HG03442 (cell line): Measurements from ENCODE around the gene TOMM34.

ENCODE experiments used
- ATAC-seq: cut with Tn5 transposase; IDR thresholded peaks from one replicate; pipeline ENCODE4 v1.9.1; 2021; ENCODE audit warnings: mild to moderate bottlenecking, moderate library complexity; ENCODE audit not compliant: unreplicated experiment

Gene TOMM34

DNA sequence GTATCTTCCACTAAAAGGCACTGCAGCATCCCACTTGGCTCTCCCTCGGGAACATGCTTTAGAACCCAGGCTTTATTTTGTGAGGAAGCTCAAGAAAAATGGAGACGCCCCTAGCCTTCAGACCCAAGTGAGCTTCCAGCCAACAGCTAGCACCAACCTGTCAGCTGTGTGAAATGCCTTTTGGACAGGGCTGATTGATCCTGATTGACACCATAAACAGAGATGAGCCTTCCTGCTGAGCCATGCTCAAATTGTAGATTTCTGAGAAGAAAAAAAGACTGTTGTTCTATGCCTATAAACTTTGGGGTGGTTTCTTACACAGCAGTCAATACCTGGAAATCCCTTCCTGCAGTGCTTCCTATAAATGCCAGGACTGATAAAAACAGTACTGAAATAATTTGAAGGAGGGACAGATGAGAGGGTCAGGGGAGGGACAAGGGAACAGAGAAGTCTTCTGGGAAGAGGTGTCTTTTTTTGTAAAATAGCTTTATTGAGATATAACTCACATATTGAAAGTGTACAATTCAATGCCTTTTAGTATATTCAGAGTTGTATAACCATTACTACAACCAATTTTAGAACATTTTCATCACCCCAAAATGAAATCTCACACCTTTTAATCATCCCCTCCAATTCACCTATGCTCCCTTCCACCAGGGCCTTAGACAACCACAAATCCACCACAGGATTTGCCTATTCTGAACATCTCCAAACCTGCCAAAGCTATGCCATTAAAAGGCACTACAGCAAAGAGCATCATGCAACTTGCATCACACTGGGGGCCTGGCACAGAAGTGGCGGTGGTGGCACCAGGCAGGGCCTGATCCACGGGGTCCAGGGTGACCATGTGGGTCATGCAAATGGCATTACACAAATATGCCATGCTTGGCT is 3.4 kb upstream of the TOMM34 start:
- no peak for ATAC-seq

DNA sequence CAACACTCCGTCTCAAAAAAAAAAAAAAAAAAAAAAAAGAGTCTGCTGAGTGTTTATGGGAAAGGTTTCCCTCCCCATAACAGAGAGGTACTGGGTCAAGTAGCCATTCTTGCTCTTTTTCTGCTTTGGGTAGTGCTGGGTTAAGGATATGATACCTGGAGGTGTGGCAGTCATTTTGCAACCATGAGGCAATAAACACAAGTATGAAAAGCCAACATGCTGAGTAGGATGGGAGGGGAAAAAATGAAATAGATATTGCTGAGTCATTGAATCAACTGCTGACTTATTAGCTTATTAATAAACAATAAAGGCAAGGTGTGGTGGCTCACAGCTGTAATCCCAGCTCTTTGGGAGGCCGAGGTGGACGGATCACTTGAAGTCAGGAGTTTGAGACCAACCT is 2.3 kb upstream of the TOMM34 start:
- no peak for ATAC-seq

DNA sequence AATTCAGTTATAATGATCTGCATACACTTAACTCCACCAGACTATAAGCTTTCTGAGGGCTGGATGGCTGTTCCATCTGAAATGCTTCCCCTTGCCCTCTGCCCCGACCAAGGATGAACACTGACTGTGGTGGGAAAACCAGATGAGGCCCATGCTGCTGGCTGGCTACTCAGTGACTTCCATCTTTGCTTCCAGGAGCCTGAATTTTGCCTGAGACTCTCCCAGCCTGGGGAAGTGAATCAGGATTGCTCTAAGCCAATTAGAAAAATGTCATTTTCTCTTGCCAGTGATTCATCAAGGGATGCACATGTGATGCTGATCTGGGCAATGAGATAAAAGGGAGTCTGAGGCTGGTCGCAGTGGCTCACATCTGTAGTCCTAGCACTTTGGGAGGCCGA is 1.7 kb upstream of the TOMM34 start:
- ATAC-seq = no peak

DNA sequence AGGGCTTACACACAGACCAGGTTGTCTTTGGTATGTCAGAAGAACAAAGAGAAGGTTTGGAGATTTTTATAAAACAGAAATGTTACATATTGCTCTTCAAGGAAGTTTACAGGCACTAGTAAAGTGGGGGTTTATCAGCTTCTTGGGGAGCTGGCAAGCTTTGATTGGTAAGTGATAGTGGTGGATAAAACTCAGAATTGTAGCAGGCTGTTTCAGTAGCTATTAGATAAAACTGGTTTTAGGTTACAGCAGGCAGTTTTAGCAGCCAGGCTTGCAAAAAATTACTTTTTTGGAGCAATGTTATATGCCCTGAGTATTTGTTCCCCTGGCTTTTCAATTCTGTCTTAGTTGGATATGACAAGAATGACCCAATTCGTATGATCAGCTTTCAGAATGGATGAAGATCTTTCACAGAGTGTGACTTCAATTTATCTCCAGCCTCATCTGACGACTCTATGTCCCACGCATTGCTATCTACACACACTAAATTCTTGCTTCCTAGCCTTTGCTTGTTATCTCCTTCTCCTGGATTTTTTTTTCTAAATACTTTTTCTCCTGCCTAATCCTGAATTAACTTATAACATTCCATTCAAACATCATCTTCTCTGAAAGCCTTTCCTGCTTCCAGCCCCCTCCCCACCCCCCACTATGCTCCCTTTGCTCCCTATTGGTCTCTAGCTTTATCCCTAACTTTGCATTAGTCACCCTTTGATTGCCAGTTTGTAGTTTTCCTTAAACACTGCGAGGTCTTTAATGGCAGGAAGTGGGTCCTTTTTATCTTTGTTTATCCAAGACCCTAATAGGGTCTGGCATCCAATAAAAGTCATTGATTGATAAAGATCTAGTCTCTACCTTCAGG is 1.0 kb upstream of the TOMM34 start:
- no peak for ATAC-seq

DNA sequence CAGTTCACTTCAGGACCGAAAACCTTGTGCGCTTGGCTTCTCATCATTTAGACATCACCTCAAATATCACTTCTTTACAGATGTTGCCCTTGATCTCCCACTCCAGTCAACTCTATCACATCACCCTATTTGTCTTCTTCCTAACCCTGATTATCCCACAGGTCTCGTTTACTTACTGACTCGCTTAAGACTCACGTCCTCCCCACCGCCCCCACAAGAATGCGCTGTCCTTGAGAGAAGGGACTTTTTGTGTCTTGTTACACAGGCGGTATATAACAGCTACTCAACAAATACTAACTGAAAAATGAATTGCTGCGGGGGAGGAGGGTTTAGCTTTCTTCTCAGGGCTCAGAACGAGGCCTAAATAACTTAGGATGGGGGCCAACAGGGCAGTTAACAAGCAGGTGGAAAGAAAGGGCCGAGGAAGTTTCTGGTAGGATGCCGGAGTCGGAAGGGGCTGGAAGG is 527 bp downstream of the TOMM34 start:
- ATAC-seq = peak; percentile 8

DNA sequence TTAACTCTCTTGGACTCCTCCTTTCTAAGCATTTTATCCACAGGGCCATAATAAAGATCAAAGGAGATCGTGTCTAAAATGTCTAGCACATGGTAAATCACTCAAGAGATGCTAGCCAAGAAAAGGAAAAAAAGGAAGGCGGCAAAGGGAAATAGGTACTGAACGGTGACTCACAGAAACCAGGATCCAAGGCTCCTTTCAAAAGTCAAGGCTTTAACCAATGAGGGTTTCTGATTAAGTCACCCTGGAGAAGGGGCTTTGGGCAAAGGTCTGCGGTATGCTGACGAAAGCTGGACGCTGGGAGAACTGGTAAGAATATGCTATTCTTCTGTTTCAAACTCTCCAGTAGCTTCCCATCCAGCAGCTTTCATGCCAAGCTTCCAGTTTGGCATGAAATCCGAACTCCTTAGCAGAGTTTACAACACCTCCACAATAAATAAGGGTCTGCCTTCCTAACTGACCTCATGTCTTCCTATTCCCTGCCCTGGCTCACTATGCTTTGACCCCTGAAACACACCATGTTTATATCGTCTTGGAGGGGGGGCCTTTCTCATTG is 1.0 kb downstream of the TOMM34 start:
- no peak for ATAC-seq

DNA sequence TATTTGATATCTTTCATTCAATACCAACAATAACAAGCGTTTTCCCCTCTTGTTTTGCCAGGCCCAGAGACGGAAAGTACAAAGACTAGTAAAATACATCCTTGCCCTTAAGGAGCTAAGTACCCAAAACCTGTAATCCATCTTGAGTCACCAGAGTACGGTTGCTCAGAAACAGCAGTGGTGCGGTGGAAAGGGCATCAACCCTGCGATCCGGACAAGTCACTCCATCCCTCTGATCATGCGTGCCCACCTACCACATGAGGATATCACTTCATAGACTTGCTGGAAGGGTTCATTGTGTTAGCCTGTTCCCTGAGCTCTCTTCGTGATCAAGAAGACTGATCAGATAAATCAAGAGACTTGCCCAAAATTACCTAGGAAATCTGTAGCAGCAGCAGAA is 1.9 kb downstream of the TOMM34 start:
- ATAC-seq = no peak

DNA sequence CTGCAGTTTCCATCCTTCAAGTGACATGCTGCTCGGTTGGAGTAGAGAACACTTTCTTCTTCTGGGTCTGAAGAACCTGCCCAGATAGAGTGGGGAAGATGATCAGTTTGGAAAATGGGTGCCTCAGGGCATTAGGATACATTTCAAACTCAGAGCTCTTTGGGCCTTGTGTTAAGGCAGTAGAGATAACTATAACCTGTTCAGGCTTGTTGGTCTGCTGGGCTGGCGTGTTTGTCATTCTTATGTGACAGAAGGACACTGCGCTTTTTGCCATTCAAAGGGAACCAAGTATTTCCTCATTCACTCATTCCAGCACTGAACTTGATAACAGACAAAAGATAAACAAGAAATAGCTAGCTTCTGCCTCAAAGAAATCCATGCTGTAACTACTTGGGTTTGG is 3.8 kb downstream of the TOMM34 start:
- no peak for ATAC-seq

DNA sequence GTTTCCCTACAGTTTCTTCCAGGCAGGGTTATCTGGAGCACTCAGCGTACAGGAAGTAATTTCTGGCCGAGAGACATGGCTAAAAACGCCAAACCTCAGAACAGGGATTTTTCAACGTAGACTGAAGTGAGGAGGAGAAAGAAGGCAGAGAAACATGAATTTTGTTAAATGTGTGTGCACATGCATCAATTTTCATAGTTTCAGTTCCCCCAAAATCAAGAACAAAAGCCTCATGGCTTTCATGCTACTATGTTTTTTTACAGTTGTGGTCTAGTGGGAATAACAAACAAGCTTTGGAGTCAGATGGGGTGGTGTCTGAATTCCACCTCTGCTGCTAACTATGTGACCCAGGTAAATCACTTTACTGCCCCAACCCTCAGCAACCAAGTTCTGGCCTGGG is 4.9 kb downstream of the TOMM34 start:
- no peak for ATAC-seq

DNA sequence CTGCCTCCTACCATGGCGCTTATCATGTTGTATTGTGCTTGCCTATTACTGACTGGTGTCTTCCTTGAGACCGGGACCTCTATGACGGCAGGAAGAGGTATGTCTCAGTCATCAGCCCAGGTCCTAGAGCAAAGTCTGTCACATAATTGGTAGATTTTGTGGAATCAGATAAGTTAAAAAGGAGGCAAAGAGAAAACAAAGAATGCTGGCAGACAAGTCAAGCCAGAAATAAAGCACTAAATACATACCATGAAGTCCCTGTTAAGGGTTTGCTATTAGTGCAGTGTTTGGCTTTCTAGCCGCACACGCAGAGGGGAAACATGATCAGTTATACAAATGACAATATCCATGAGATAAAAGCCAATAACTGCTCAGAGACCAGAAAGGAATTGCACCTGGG is 6.0 kb downstream of the TOMM34 start:
- no peak for ATAC-seq

DNA sequence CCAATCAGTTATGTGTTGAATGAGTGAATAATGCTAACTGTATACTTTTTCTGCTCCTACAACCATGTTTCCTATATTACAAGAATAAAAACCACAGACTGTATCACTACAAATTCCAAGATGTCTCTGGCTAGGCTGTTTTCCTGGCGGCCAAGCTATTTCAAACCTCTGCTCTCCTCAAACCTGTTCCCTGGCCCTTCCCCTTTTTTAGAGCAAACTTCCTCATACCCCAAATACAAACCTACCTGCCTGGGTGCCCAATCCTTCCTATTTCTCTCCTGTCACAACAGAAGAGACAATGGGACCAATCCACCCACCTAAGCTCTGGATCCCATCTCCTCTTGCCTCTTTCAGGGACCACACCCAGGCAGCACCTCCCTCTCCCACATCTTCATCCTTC is 7.5 kb downstream of the TOMM34 start:
- no peak for ATAC-seq

DNA sequence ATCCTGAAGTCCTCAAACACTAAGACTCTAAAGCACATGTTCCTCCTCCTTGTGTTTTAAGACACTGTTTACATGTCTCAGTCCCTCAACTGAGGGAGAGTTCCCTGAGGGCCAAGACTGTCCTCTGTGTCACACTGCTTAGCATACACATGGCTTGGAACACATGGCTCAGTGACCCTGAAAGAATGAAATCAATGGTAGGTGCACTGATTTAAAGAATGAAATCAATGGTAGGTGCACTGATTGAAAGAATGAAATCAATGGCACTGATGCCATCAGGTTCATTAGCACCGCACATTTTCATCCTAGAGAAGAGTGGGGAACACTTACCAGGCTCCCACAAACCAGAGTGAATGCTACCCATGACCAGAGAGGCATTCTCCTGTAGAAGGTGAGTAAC is 9.8 kb downstream of the TOMM34 start:
- ATAC-seq = no peak

DNA sequence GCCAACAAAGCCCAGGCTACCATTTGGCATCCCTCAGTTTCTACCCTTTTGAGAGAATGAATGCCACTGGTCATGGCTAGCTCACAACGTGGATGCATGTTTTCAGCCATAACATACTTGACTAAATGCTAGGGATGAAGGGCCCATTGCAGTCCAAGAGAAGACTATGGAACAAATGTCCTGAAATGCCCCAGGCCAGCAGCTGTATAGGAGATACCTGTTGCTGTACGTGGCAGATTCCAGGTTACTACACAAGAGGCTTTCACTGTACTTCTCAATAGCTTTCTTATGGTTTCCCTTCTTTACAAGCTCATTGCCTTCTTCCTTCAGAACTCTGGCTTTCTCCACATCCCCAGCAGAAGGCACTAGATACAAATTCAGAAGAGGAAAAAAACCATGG is 11.7 kb downstream of the TOMM34 start:
- no peak for ATAC-seq

DNA sequence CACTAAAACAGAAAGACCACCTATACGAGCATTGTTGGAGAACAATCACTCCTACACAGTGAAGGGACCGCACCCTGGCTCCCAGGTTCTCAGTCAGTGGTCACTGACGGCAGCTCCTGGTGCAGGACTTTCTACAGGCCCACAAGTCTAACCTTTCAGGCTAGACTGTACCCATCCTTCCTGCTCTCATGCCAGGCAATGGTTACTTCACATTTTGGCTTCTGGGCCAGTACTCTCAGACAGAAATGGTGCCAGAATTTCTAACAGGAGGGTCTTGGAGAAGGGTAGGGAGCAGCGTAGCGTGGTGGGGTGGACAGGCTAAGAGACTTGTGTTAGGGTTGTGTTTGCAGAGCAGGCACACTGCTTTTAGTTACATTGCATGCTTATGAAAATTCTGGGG is 12.1 kb downstream of the TOMM34 start:
- no peak for ATAC-seq

DNA sequence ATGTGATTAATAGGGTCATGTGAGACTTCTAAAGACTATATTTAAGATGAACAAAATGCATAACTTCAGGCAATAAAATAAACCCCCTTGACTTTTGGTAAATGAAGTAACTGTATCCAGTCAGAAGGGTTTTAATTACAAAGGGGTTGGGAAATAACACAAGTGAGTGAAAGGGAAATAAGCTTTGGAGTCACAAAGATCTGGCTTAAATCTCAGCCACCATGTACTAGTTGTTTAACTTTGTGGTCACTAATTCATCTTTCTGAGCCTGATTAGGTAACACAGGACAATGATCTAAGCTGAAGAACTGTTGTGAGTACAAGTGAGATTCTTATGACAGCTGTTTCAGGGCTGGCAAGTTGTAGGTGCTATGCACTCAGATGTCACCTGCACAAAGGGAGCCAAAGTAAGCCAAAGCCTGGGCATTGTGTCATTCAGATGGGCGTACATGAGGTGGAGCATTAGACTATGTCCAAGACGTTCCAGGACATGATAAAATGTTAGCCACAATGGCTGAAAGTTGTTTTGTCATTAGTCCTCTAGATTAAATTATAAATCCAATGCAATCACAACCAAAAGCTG is 13.8 kb downstream of the TOMM34 start:
- no peak for ATAC-seq

DNA sequence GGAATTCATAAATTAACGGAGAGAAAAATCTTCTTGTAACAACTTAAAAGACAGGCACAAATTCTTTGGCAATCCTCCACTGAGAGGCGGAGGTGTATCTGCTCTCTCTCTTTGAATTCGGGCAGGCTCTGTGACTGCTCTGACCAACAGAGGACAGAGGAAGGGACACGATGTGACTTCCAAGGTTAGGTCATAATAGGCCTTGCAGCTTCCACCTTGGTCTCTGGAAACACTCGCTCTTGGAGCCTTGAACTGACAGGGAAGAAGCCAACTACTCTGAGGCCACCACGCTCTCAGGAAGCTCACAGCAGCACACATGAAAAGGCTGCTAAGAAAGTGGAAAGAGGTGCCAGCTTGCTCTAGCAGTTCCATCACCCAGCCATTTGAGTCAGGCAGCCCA is 14.9 kb downstream of the TOMM34 start:
- ATAC-seq = no peak

DNA sequence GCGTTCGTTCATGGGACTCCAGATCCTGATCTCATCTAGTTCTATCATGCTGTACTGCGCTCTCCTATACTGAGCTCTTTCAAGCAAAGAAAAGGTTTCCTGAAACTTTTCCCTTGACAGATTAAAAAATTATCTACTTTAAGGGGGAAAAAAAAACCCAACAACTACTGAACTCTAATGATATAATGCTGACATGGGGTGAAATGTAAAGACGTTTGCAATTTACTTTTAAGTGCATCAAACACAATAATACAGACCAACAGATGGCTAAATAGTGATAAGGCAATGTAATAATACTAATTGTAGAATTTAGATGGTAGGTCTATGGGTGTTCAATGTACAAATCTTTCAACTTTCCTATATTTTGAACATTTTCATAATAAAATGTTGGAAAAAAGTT is 16.4 kb downstream of the TOMM34 start:
- no peak for ATAC-seq

DNA sequence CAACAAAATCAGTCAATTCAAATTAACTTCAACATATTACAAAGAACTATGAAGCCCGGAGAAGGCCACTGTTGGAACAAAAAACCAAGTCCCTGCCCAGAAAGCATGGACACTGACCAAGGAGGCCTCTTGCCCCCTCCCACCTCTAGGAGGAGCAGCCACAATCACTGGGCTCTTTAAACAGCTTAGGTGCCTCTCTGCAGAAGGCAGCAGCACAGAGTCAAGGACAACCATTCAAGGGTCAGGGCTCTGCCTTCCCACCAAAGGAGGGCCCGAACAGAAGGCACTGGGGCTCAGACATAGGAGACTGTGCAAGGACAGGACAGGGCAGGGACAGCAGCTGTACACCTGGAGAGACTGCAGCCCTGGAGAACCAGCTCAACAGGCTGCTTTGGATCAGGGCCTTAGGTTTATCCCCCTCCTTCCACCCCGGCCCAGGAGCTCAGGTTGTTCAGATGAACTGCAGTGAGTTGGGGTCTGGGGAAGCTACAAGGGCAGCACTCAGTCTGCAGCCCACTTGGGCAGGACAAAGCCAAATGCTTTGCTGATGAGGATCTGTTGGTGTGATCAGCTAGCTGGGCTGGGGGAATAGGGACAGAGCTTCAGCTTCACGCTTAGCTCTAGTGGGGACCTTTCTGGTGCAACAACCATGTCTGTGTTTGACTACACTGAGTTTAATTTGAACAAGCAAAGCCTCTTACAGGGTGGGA is 17.8 kb downstream of the TOMM34 start:
- no peak for ATAC-seq

DNA sequence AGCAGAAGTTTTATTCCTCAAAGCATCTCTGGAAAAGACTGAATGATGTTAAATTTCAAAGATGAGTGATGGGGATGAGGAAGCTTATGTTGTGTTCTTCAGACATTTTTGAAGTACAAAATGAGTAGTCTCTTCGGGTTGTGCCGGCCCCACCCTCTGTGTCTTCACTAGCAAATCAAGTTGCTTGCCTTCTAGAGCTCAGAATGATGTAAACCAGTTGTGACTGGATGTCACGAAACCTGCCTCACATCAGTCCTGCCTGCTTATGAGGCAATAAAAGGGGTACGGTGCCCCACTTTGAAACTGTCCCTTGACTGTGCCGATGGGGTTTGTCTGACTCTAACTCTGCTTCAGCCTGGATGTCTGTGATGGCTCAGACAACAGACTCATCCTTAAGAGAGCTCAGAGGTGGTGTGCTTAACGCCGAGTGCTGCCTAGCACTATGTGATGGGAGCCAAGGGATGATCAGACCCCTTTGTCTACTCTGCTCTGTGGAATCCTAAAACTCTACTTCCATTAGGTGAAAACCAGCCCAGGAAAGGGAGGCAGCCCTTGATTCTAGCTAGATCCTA is 19.0 kb downstream of the TOMM34 start:
- no peak for ATAC-seq

DNA sequence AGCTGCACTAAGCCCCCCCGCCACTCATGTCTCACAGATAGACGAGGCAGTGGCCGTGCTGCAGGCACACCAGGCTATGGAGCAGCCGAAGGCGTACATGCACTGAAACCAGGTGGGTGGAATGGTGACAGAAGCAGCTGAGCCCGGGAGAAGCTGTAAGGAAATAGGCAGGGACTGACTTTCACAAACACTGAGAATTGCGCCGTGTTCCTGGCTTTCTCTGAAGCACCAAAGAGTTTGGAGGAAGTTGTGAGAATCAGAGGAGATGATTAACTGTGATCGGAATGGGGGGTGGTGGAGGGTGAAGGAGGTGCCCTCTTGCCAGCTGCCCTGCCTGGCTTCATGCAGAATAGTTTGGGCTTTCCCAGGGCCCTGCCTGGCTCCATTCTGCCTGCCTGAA is 21.6 kb downstream of the TOMM34 start:
- no peak for ATAC-seq
